Activated naive CD4-positive, alpha-beta T cell treated with anti-CD3 and anti-CD28 coated beads, Interleukin-2, amount 50 U/mL, for 24 hours (primary cell): ENCODE results near the gene ELANE.
"Not testable (repeated sequence)": the region's sequence is repeated elsewhere in the genome, so short reads cannot be mapped to it uniquely, and the experiment has no call there.

Experiments used
- H3K27ac Mint-ChIP-seq: one replicate; pipeline ENCODE4 v1.8.0; 2021; ENCODE audit warnings: mild to moderate bottlenecking, mixed read lengths
- H3K27me3 Mint-ChIP-seq: one replicate; pipeline ENCODE4 v1.8.0; 2021; ENCODE audit warnings: mixed read lengths
- H3K36me3 Mint-ChIP-seq: one replicate; pipeline ENCODE4 v1.8.0; 2021; ENCODE audit warnings: mixed read lengths
- H3K4me1 Mint-ChIP-seq: one replicate; pipeline ENCODE4 v1.8.0; 2021; ENCODE audit warnings: mixed read lengths
- H3K4me3 Mint-ChIP-seq: one replicate; pipeline ENCODE4 v1.8.0; 2021; ENCODE audit warnings: mild to moderate bottlenecking, mixed read lengths
- H3K9me3 Mint-ChIP-seq: one replicate; pipeline ENCODE4 v1.8.0; 2021; ENCODE audit warnings: mixed read lengths

ELANE gene

GRCh38 chr19:848386-848921 lies 3.6 kb upstream of the ELANE start:
- Mint-ChIP-seq H3K9me3 (no peaks in the 10 kb centered on the region), H3K27ac (no peak overlapping the region), H3K36me3 (no peaks in the 10 kb centered on the region), H3K27me3 (peaks cover 19% of the 10 kb centered on the region), H3K4me1 (peaks cover 4% of the 10 kb centered on the region), H3K4me3 (no peak overlapping the region)

GRCh38 chr19:849195-849594 lies 2.9 kb upstream of the ELANE start:
- not testable (repeated sequence) for H3K27ac Mint-ChIP-seq, H3K36me3 Mint-ChIP-seq, H3K4me1 Mint-ChIP-seq, H3K9me3 Mint-ChIP-seq, H3K4me3 Mint-ChIP-seq
- peaks cover 19% of the 10 kb centered on the region for H3K27me3 Mint-ChIP-seq

- Mint-ChIP-seq H3K4me3 (no peak overlapping the region), H3K36me3 (no peaks in the 10 kb centered on the region), H3K4me1 (no peaks in the 10 kb centered on the region), H3K9me3 (no peaks in the 10 kb centered on the region), H3K27me3 (peaks cover 15% of the 10 kb centered on the region), H3K27ac (no peak overlapping the region)
Measured at GRCh38 chr19:850221-850978, 1.7 kb upstream of the ELANE start.

DNA sequence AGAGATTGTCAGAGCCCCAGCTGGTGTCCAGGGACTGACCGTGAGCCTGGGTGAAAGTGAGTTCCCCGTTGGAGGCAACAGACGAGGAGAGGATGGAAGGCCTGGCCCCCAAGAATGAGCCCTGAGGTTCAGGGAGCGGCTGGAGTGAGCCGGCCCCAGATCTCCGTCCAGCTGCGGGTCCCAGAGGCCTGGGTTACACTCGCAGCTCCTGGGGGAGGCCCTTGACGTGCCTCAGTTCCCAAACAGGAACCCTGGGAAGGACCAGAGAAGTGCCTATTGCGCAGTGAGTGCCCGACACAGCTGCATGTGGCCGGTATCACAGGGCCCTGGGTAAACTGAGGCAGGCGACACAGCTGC lies 1.1 kb upstream of the ELANE start:
- peaks cover 12% of the 10 kb centered on the region for H3K27me3 Mint-ChIP-seq
- H3K27ac Mint-ChIP-seq, result no peak overlapping the region
- no peaks in the 10 kb centered on the region for H3K9me3 Mint-ChIP-seq
- H3K4me1 Mint-ChIP-seq, result no peaks in the 10 kb centered on the region
- no peak overlapping the region for H3K4me3 Mint-ChIP-seq
- H3K36me3 Mint-ChIP-seq, result no peaks in the 10 kb centered on the region

GRCh38 chr19:853014-853585 lies 997 bp downstream of the ELANE start:
- Mint-ChIP-seq H3K36me3 (no peaks in the 10 kb centered on the region), H3K27me3 (peaks cover 6% of the 10 kb centered on the region), H3K4me3 (no peak overlapping the region), H3K27ac (no peak overlapping the region), H3K9me3 (no peaks in the 10 kb centered on the region), H3K4me1 (peaks cover 4% of the 10 kb centered on the region)

DNA sequence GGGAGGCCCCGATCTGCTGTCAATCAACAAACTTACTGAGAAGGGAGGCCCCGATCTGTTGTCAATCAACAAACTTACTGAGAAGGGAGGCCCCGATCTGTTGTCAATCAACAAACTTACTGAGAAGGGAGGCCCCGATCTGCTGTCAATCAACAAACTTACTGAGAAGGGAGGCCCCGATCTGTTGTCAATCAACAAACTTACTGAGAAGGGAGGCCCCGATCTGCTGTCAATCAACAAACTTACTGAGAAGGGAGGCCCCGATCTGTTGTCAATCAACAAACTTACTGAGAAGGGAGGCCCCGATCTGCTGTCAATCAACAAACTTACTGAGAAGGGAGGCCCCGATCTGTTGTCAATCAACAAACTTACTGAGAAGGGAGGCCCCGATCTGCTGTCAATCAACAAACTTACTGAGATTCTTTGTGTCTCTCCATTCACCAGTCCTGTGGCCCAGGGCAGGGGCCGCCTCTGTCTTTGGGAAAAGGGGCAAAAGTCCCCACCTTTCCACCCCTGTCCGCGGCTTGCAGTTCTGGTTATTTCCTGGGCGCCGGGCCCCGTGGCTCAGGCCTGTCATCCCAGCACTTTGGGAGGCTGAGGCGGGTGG lies 1.6 kb downstream of the ELANE start:
- H3K27ac Mint-ChIP-seq, H3K4me1 Mint-ChIP-seq, H3K27me3 Mint-ChIP-seq, H3K36me3 Mint-ChIP-seq, H3K9me3 Mint-ChIP-seq, H3K4me3 Mint-ChIP-seq: not testable (repeated sequence)

DNA sequence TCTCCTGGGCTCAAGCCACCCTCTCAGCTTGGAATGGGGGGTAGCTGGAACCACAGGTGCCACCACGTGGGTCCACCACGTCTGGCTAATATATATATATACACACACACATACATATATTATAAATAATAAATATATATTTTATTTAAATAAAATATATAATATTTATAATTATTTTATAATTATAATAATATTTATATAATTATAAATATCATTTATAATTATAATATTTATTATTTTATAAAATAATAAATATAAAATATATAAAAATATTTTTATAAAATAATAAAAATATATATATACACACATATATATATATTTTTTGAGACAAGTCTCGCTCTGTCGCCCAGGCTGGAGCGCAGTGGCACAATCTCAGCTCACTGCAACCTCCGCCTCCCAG lies 2.4 kb downstream of the ELANE start:
- H3K36me3 Mint-ChIP-seq, result no peaks in the 10 kb centered on the region
- no peaks in the 10 kb centered on the region for H3K9me3 Mint-ChIP-seq
- H3K27ac Mint-ChIP-seq, result no peak overlapping the region
- H3K27me3 Mint-ChIP-seq, result peaks cover 2% of the 10 kb centered on the region
- no peak overlapping the region for H3K4me3 Mint-ChIP-seq
- H3K4me1 Mint-ChIP-seq, result peaks cover 4% of the 10 kb centered on the region

DNA sequence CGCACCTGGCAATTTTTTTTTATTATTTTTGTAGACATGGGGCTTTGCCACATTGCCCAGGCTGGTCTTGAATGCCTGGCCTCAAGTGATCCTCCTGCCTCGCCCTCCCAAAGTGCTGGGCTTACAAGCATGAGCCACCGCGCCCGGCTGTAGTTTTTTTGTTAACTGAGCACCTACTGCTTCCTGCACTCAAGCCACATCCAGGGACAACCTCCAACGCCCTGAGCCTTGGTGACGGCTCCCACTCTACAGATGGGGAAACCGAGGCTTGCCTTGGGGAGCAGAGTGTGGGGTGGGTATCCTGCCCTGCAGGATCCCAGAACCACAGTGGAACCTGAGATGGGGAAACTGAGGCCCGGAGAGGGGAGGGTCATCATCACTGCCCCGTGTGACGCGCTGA lies 3.0 kb downstream of the ELANE start:
- Mint-ChIP-seq H3K4me3 (no peak overlapping the region), H3K27me3 (peaks cover 2% of the 10 kb centered on the region), H3K27ac (no peak overlapping the region), H3K9me3 (no peaks in the 10 kb centered on the region), H3K36me3 (no peaks in the 10 kb centered on the region), H3K4me1 (peaks cover 4% of the 10 kb centered on the region)

- no peak overlapping the region for H3K27ac Mint-ChIP-seq
- H3K36me3 Mint-ChIP-seq, result no peaks in the 10 kb centered on the region
- peaks cover 1% of the 10 kb centered on the region for H3K27me3 Mint-ChIP-seq
- H3K4me3 Mint-ChIP-seq, result no peak overlapping the region
- peaks cover 4% of the 10 kb centered on the region for H3K4me1 Mint-ChIP-seq
- no peaks in the 10 kb centered on the region for H3K9me3 Mint-ChIP-seq
Measured at GRCh38 chr19:855566-856120, 3.5 kb downstream of the ELANE start.

DNA sequence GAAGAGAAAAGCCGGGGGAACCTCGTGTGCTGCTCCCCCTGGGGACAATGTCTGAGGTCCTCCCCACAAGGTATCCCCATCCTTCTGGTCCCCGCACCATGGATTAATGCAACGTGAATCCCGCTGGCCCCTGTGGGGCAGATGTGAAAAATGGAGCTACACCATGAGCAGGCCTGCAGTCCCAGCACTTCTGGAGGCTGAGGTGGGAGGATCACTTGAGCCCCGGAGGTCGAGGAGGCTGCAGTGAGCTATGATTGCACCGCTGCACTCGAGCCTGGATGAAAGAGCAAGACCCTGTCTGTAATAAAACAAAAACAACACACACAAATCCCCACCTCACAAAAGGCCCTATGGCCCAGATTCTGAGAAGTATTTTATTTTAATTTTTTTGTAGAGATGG lies 6.2 kb downstream of the ELANE start:
- Mint-ChIP-seq H3K4me3 (no peak overlapping the region), H3K27ac (no peak overlapping the region), H3K36me3 (no peaks in the 10 kb centered on the region), H3K27me3 (peaks cover 1% of the 10 kb centered on the region), H3K9me3 (no peaks in the 10 kb centered on the region), H3K4me1 (peaks cover 10% of the 10 kb centered on the region)

DNA sequence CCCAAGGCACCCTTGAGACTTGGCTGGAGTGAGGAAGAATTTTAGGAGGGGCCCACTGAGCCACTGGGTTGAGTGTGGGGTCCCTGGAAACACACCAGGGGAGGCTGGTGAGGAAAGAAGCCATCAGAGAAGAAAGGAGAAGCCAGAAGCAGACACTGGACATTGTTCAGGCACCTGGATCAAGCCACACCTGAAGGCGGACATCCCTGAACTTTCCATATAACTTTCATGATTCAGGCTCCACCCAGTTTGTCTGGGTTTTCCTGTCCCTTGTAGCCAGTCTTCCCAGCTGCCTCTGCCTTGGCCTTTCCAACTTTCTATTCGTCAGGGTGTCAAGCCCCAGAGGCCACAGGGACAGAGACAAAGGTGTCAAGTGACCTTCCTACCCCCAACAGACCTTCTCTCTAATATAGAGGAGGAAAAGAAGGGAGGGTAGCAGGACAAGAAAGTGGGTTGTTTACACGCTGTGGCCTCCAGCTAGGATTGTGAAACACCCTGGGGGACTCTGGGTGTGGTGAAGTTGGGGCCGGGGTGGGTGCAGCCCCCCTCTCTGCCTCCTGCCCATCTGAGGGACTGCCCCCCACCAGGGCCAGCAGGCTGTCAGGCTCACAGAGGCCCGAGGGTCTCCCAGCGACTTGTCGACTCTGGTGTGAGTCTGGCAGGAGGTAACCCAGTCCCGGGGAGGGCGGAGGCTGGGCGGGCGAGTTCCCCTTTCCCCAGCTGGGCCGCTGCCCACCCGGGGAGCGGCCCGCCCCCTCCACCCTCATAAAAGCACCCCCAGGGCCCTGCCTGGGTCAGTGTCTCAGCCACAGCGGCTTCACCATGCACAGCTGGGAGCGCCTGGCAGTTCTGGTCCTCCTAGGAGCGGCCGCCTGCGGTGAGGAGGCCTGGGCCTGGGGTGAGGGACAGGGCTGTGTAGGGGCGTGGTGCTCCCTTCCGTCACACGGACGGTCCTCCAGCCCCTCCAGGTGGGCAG lies 7.1 kb downstream of the ELANE start, which contains the start of gene CFD:
TSS of gene CFD (plus strand) at position 797 of the 976 bp plus-strand sequence. CDS start at position 823, 26 bp downstream.
- H3K27me3 Mint-ChIP-seq, result peaks cover 1% of the 10 kb centered on the region
- H3K4me1 Mint-ChIP-seq, result peaks cover 19% of the 10 kb centered on the region
- no peaks in the 10 kb centered on the region for H3K36me3 Mint-ChIP-seq
- no peaks in the 10 kb centered on the region for H3K9me3 Mint-ChIP-seq
- no peak within 1 kb of the TSS for H3K4me3 Mint-ChIP-seq
- peak within 1 kb of the TSS; percentile 41 for H3K27ac Mint-ChIP-seq

- no peak overlapping the region for H3K4me3 Mint-ChIP-seq
- peaks cover 1% of the 10 kb centered on the region for H3K27me3 Mint-ChIP-seq
- no peak overlapping the region for H3K27ac Mint-ChIP-seq
- peaks cover 19% of the 10 kb centered on the region for H3K4me1 Mint-ChIP-seq
- no peaks in the 10 kb centered on the region for H3K36me3 Mint-ChIP-seq
- H3K9me3 Mint-ChIP-seq, result no peaks in the 10 kb centered on the region
Measured at GRCh38 chr19:861141-861755, 9.1 kb downstream of the ELANE start.

GRCh38 chr19:861756-862580 lies 9.9 kb downstream of the ELANE start:
- peaks cover under 1% of the 10 kb centered on the region for H3K27me3 Mint-ChIP-seq
- no peaks in the 10 kb centered on the region for H3K36me3 Mint-ChIP-seq
- H3K27ac Mint-ChIP-seq, result no peak overlapping the region
- no peaks in the 10 kb centered on the region for H3K9me3 Mint-ChIP-seq
- H3K4me3 Mint-ChIP-seq, result no peak overlapping the region
- peaks cover 19% of the 10 kb centered on the region for H3K4me1 Mint-ChIP-seq
